ENCODE data around the gene ELAVL2.

Gene ELAVL2

DNA sequence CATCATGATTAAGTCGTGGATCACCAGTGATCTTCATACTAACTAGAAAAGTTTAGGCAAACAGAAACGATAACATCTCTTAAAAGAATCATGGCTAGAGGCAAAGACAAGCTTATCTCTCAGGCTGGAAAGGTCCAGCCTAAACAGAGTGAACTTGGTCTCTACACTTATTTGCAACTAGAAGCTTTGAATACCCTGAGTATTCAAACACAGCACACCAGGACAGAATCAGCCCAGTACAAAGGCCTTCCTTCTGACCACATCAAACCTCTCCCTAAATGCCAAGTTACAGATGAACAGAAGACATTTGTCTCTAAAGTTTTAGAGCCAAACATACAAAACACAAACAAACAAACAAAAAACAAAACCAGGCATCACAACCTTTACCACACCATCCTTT, 57.2 kb downstream of the ELAVL2 start:
- H3K9me3 ChIP-seq (ENCODE audit: low read length), result no peaks in the 10 kb centered on the region
- TF ChIP-seq, protein P1, sequence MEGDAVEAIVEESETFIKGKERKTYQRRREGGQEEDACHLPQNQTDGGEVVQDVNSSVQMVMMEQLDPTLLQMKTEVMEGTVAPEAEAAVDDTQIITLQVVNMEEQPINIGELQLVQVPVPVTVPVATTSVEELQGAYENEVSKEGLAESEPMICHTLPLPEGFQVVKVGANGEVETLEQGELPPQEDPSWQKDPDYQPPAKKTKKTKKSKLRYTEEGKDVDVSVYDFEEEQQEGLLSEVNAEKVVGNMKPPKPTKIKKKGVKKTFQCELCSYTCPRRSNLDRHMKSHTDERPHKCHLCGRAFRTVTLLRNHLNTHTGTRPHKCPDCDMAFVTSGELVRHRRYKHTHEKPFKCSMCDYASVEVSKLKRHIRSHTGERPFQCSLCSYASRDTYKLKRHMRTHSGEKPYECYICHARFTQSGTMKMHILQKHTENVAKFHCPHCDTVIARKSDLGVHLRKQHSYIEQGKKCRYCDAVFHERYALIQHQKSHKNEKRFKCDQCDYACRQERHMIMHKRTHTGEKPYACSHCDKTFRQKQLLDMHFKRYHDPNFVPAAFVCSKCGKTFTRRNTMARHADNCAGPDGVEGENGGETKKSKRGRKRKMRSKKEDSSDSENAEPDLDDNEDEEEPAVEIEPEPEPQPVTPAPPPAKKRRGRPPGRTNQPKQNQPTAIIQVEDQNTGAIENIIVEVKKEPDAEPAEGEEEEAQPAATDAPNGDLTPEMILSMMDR (IDR thresholded peaks at IDR 0.05; ENCODE audit: low read length), result no peak
- TF ChIP-seq EZH2 (IDR thresholded peaks at IDR 0.05; ENCODE audit: borderline replicate concordance, low read length), result no peak
- no peak overlapping the region for H2AFZ ChIP-seq (ENCODE audit: low read length)
- no peak overlapping the region for H3K4me2 ChIP-seq (ENCODE audit: low read length)
- H3K36me3 ChIP-seq (ENCODE audit: insufficient read depth, low read length), result no peaks in the 10 kb centered on the region
- H3F3A ChIP-seq (ENCODE audit: insufficient read depth, low read length), result no peaks in the 10 kb centered on the region
- H3K27me3 ChIP-seq (ENCODE audit: insufficient read depth, low read length), result no peaks in the 10 kb centered on the region
- no peaks in the 10 kb centered on the region for H3K4me1 ChIP-seq (ENCODE audit: insufficient read depth, low read length, severe bottlenecking)
- no peaks in the 10 kb centered on the region for H3K9me2 ChIP-seq (ENCODE audit: low read depth, low read length)
- H3K79me2 ChIP-seq (ENCODE audit: insufficient read depth, low read length), result no peaks in the 10 kb centered on the region
- H3K9ac ChIP-seq (ENCODE audit: low read length), result no peak overlapping the region
- no peak overlapping the region for H3K4me3 ChIP-seq (ENCODE audit: low read depth, low read length, poor library complexity, severe bottlenecking)
- H3K27ac ChIP-seq (ENCODE audit: low read depth, low read length, poor library complexity, severe bottlenecking), result no peak overlapping the region
- H4K20me1 ChIP-seq (ENCODE audit: insufficient read depth, low read length), result no peaks in the 10 kb centered on the region

DNA sequence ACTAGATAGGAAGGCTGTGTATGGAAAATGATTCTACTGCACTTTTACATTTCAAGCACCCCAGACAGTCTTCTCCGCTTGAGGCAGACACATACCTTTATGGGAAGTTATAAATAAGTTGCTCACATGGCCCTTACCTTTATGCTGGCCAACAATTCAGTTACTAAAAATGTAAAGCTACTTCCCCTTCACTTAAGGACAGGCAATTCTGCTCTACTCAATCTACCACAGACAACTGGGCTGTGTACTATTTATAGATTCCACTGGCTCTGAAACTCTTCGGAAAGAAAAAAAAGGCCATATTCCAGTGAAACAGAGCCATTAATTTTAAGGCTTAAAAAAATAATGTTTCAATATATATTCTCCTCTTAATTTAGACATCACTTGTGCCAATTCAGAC, 59.4 kb downstream of the ELAVL2 start:
- Histone ChIP-seq H3K9ac (ENCODE audit: low read length) (no peak overlapping the region), H3K4me2 (ENCODE audit: low read length) (no peak overlapping the region), H3K79me2 (ENCODE audit: insufficient read depth, low read length) (no peaks in the 10 kb centered on the region), H4K20me1 (ENCODE audit: insufficient read depth, low read length) (no peaks in the 10 kb centered on the region), H3K4me3 (ENCODE audit: low read depth, low read length, poor library complexity, severe bottlenecking) (no peak overlapping the region), H3K9me3 (ENCODE audit: low read length) (no peaks in the 10 kb centered on the region), H2AFZ (ENCODE audit: low read length) (no peak overlapping the region), H3K27ac (ENCODE audit: low read depth, low read length, poor library complexity, severe bottlenecking) (no peak overlapping the region), H3K36me3 (ENCODE audit: insufficient read depth, low read length) (no peaks in the 10 kb centered on the region), H3K27me3 (ENCODE audit: insufficient read depth, low read length) (no peaks in the 10 kb centered on the region), H3K4me1 (ENCODE audit: insufficient read depth, low read length, severe bottlenecking) (no peaks in the 10 kb centered on the region), H3F3A (ENCODE audit: insufficient read depth, low read length) (no peaks in the 10 kb centered on the region), H3K9me2 (ENCODE audit: low read depth, low read length) (no peaks in the 10 kb centered on the region)
- no peak for TF ChIP-seq EZH2 (IDR thresholded peaks at IDR 0.05; ENCODE audit: borderline replicate concordance, low read length)
- TF ChIP-seq, protein P1 (IDR thresholded peaks at IDR 0.05; ENCODE audit: low read length), result no peak

DNA sequence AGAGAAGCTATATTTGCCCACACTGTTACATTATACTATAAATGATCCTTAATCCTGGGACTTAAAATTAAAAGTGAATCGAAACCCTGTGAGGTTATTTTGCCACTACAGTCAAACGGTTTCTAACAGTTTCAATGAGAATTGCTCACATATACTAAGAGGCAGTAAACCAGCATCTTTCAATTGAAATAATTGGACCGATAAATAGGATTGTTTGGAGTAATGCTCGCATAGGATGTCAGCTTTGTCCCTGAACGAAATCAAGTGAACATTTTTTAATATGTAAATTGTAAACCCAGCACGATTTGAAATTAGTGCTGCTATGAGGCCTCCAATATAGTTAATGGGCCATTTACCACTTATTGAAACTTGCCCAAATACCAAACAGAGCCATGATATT, 60.5 kb downstream of the ELAVL2 start:
- Histone ChIP-seq H3K79me2 (ENCODE audit: insufficient read depth, low read length) (no peaks in the 10 kb centered on the region), H2AFZ (ENCODE audit: low read length) (no peak overlapping the region), H3K9ac (ENCODE audit: low read length) (no peak overlapping the region), H3F3A (ENCODE audit: insufficient read depth, low read length) (no peaks in the 10 kb centered on the region), H3K27me3 (ENCODE audit: insufficient read depth, low read length) (no peaks in the 10 kb centered on the region), H3K36me3 (ENCODE audit: insufficient read depth, low read length) (no peaks in the 10 kb centered on the region), H3K4me1 (ENCODE audit: insufficient read depth, low read length, severe bottlenecking) (no peaks in the 10 kb centered on the region), H4K20me1 (ENCODE audit: insufficient read depth, low read length) (no peaks in the 10 kb centered on the region), H3K9me3 (ENCODE audit: low read length) (no peaks in the 10 kb centered on the region), H3K4me3 (ENCODE audit: low read depth, low read length, poor library complexity, severe bottlenecking) (no peak overlapping the region), H3K4me2 (ENCODE audit: low read length) (no peak overlapping the region), H3K27ac (ENCODE audit: low read depth, low read length, poor library complexity, severe bottlenecking) (no peak overlapping the region), H3K9me2 (ENCODE audit: low read depth, low read length) (no peaks in the 10 kb centered on the region)
- TF ChIP-seq, protein P1 (IDR thresholded peaks at IDR 0.05; ENCODE audit: low read length), result no peak
- no peak for TF ChIP-seq EZH2 (IDR thresholded peaks at IDR 0.05; ENCODE audit: borderline replicate concordance, low read length)
